KBM-7 (cell line): ENCODE results near the gene MYO5B.
"Not testable (repeated sequence)": the region's sequence is repeated elsewhere in the genome, so short reads cannot be mapped to it uniquely, and the experiment has no call there.

ENCODE experiments used
- DNase-seq: peaks from one replicate; pipeline ENCODE4 v3.0.0-alpha.2; 2015
- in situ Hi-C: fragments of 300-500 bp; cut with MboI; formaldehyde crosslinking; loops from 2 replicates; pipeline ENCODE4 v1.14.3; 2020; ENCODE audit warnings: low sequenced_read_pairs, low pct_unique_long_range_greater_than_20kb, mixed read lengths

Gene MYO5B

GRCh38 chr18:49783631-49784030, 411.3 kb downstream of the MYO5B start:
- in situ Hi-C loops, DNase-seq: not testable (repeated sequence)

- in situ Hi-C loops: no loop called here
- DNase-seq: no peak
Measured at GRCh38 chr18:49778826-49779465, 416.0 kb downstream of the MYO5B start.
